GM12891 (cell line): ENCODE measurements around the gene C5orf46.

Experiments
- POLR2A ChIP-seq: IDR thresholded peaks from 2 replicates; pipeline ENCODE4 v1.6.1; 2011; ENCODE audit warnings: low read depth, low read length, control low read depth
- POLR2AphosphoS5 ChIP-seq: IDR thresholded peaks from 2 replicates; pipeline ENCODE4 v1.6.1; 2011; ENCODE audit warnings: low read depth, low read length, control low read depth
- POU2F2 ChIP-seq: IDR thresholded peaks from 2 replicates; pipeline ENCODE4 v1.6.1; 2011; ENCODE audit warnings: low read depth, mild to moderate bottlenecking, control low read depth, low read length, moderate library complexity
- SPI1 ChIP-seq: IDR thresholded peaks from 2 replicates; pipeline ENCODE4 v1.6.1; 2011; ENCODE audit warnings: low read depth, low read length, control low read depth
- TAF1 ChIP-seq: IDR thresholded peaks from 2 replicates; pipeline ENCODE4 v1.6.1; 2011; ENCODE audit warnings: low read depth, low read length, control low read depth

DNA sequence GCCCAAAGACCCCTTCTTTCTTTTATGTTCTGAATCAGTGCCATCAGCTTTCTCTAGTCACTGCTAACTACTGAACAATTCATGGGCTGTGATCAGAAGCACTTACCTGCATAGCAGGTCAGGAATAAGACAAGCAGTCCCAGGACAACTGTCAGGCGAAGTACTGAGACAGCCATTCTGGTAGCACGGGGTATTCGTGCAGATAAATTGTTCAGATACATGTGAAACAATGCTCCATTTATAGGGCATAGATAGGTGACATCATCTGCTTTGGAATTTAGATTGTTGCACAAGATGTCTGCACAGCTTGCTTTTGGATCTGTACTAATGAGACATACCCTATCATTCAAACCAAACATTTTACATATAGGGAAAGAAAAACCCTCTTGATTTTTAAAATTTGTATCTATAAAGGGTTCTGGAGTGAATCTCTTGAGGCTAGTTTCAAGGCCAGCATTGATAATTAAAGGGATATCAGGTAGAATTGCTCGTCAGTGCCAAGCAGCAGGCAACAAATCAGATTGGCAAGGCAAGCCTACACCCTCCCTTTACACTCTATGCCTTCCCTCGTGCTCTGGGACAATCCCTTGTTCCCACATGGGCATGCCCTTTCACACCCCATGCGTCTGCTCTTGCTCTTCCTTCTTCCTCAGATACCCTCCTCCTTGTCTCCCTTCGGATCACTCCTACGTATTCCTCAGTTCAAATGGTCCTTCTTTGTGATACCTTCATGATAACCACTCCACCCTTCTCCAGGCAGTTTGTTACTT lies at the start of gene C5orf46:
- TF ChIP-seq TAF1 (no peak), SPI1 (no peak), POLR2A (no peak), POLR2AphosphoS5 (no peak), POU2F2 (no peak)
